T-helper 1 cell treated with Interleukin-12 subunit alpha and Interleukin-12 subunit beta and Interleukin-4 antibody, amounts not matched to agents 30 μg/mL and 1 μg/mL, for 36 hours (primary cell): ENCODE results near the gene ACTR1B.

Source experiments
- H3K27ac Mint-ChIP-seq: one replicate; pipeline ENCODE4 v1.8.0; 2021; ENCODE audit warnings: mild to moderate bottlenecking, mixed read lengths
- H3K27me3 Mint-ChIP-seq: one replicate; pipeline ENCODE4 v1.8.0; 2021; ENCODE audit warnings: low read depth, mixed read lengths
- H3K36me3 Mint-ChIP-seq: one replicate; pipeline ENCODE4 v1.8.0; 2021; ENCODE audit warnings: low read depth, mixed read lengths
- H3K4me1 Mint-ChIP-seq: one replicate; pipeline ENCODE4 v1.8.0; 2021; ENCODE audit warnings: low read depth, mixed read lengths
- H3K4me3 Mint-ChIP-seq: one replicate; pipeline ENCODE4 v1.8.0; 2021; ENCODE audit warnings: mild to moderate bottlenecking, moderate library complexity, mixed read lengths
- H3K9me3 Mint-ChIP-seq: one replicate; pipeline ENCODE4 v1.8.0; 2021; ENCODE audit warnings: mixed read lengths

The ACTR1B gene

DNA sequence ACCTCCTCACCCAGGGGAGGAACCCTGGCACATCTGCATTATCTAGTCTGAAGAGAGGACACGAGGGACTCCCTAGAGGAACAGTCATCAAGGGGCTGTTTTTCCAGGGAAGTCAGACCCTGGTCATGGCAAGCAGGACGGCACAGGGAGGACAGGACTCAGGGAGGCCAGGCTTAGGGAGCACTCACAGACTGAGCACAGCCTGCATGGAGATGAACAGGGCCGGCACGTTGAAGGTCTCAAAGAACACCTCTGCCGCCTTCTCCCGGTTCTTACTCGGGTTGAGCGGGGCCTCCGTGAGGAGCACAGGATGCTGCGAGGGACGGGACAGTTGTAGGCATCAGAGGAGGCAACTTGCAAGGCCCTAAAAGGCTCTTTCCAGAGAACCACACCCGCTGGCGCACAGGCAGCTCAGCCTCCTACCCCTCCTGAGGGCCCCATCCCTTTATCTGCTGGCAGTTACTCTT is 5.1 kb downstream of the ACTR1B start:
- H3K9me3 Mint-ChIP-seq, result no peaks in the 10 kb centered on the region
- no peak overlapping the region for H3K4me3 Mint-ChIP-seq
- peaks cover 28% of the 10 kb centered on the region for H3K4me1 Mint-ChIP-seq
- no peak overlapping the region for H3K27ac Mint-ChIP-seq
- H3K27me3 Mint-ChIP-seq, result no peaks in the 10 kb centered on the region
- H3K36me3 Mint-ChIP-seq, result peaks cover 32% of the 10 kb centered on the region

- Mint-ChIP-seq H3K4me3 (no peak overlapping the region), H3K36me3 (peaks cover 36% of the 10 kb centered on the region), H3K4me1 (peaks cover 27% of the 10 kb centered on the region), H3K27me3 (no peaks in the 10 kb centered on the region), H3K27ac (no peak overlapping the region), H3K9me3 (no peaks in the 10 kb centered on the region)
Observed at GRCh38 chr2:97657986-97658690, 5.7 kb downstream of the ACTR1B start.

- Mint-ChIP-seq H3K27me3 (no peaks in the 10 kb centered on the region), H3K4me3 (no peak overlapping the region), H3K36me3 (peaks cover 36% of the 10 kb centered on the region), H3K4me1 (peaks cover 18% of the 10 kb centered on the region), H3K9me3 (no peaks in the 10 kb centered on the region), H3K27ac (no peak overlapping the region)
Observed at GRCh38 chr2:97656905-97657587, 6.8 kb downstream of the ACTR1B start.

DNA sequence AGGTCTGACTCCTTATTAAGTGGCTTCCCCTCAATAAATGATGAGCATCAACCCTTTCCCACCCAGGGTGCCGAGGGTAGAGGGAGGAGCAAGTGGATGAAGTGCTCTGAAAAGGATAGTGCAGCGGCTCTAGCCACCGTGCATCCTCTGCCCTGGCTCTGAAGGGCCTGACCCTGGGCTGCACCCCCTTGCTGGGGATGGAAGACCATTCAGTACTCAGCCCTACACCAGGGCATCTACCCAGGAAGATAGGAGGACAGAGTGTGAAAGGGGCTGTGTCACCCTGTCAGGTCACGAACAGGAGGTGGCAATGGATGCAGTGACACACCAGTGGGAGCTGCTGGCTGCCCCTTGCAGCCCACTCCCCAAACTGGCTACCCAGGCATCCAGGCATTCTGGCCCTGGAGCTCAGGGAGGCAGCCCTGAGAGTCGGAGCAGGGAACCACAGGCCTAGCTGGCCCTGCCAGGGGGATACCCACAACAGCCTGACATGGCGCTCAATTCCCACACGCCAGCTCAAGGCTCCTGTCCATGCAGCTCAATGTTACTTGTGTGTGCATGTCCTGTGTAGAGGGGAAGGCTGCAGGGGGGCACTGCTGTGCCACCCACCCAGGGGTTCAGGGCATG is 7.6 kb downstream of the ACTR1B start:
- H3K4me1 Mint-ChIP-seq, result peaks cover 11% of the 10 kb centered on the region
- H3K27me3 Mint-ChIP-seq, result no peaks in the 10 kb centered on the region
- H3K27ac Mint-ChIP-seq, result no peak overlapping the region
- peaks cover 34% of the 10 kb centered on the region for H3K36me3 Mint-ChIP-seq
- no peak overlapping the region for H3K4me3 Mint-ChIP-seq
- H3K9me3 Mint-ChIP-seq, result no peaks in the 10 kb centered on the region

DNA sequence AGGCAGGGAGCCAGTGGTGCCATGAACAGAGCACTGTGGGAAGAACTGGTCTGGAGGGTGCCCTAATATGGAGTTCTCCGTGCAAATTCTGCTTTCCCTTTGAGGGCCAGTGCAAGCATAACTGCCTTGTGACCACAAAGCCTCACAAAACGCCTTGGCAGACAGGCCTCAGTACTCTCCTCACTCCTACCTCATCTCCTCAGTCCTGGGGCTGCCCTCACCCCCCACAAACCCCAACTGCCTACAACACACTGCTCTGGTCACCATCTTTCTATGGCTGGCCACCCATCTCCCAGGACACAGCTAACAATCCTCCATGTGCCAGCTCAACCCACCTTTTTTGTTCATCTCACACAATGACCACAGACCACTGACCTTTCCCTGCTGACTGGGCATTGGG is 9.1 kb downstream of the ACTR1B start:
- Mint-ChIP-seq H3K36me3 (peaks cover 35% of the 10 kb centered on the region), H3K27me3 (no peaks in the 10 kb centered on the region), H3K9me3 (no peaks in the 10 kb centered on the region), H3K4me1 (peaks cover 11% of the 10 kb centered on the region), H3K4me3 (no peak overlapping the region), H3K27ac (peak overlapping the region; percentile 20)

DNA sequence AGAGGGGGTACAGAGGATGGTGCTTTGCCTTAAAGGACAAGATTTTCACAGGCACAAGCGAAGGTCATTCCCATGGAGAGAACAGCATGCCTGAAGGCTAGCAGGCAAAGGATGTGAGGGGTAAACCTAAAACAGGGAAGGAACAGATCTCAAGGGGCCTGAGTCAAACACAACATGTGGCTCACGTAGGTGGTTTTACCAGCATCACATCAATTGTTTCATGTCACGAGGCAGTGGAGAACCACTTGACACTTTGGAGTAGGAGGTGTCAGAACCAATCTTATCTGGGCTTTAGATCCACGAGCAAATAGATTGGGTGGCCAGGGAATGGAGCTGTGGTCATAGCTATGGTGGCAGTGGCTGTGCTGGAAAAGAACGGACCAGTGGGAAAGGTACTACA is 9.5 kb downstream of the ACTR1B start:
- H3K36me3 Mint-ChIP-seq, result peaks cover 38% of the 10 kb centered on the region
- no peaks in the 10 kb centered on the region for H3K27me3 Mint-ChIP-seq
- peaks cover 11% of the 10 kb centered on the region for H3K4me1 Mint-ChIP-seq
- H3K9me3 Mint-ChIP-seq, result no peaks in the 10 kb centered on the region
- H3K4me3 Mint-ChIP-seq, result no peak overlapping the region
- peak overlapping the region; percentile 78 for H3K27ac Mint-ChIP-seq

DNA sequence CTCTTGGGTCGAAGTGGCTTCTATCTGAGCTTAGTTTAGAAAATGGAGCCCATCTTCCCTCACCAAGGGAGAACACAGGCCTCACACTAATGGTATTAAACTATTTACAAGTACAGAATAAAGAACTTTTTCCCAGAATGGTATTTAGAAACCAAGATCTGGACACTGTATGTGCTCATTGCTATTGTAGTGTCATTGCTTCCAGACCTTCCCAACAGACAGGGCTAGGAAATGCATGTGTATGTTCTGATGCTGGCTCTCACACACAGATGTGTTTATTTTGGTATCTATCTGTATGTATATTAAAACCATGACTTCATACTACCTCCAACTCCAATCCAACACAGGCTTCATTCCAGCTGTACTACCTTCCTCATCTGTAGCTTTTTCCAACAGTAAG is 10.0 kb downstream of the ACTR1B start:
- no peaks in the 10 kb centered on the region for H3K27me3 Mint-ChIP-seq
- H3K4me3 Mint-ChIP-seq, result no peak overlapping the region
- H3K4me1 Mint-ChIP-seq, result peaks cover 11% of the 10 kb centered on the region
- H3K27ac Mint-ChIP-seq, result no peak overlapping the region
- H3K9me3 Mint-ChIP-seq, result no peaks in the 10 kb centered on the region
- peaks cover 41% of the 10 kb centered on the region for H3K36me3 Mint-ChIP-seq

GRCh38 chr2:97653473-97653872 is 10.4 kb downstream of the ACTR1B start:
- peaks cover 11% of the 10 kb centered on the region for H3K4me1 Mint-ChIP-seq
- H3K27ac Mint-ChIP-seq, result no peak overlapping the region
- H3K27me3 Mint-ChIP-seq, result no peaks in the 10 kb centered on the region
- H3K36me3 Mint-ChIP-seq, result peaks cover 41% of the 10 kb centered on the region
- H3K9me3 Mint-ChIP-seq, result no peaks in the 10 kb centered on the region
- H3K4me3 Mint-ChIP-seq, result no peak overlapping the region

DNA sequence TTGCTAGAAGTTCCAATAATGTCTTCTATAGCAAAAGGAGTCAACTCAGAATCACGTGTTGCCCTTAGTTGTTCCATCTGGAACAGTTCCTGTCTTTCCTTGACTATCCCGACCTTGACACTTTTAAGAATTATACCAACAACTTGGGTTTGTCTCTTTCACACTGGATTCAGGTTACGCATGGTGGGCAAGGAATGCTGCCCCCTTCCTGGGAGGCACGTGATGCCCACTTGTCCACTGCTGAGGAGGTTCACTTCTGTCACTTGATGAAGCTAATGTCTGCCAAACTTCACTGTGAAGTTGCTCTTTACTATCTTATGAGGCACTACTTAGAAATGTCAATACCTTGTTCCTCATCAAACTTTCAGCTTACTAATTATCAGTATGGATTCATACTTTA is 12.7 kb downstream of the ACTR1B start:
- H3K36me3 Mint-ChIP-seq, result peaks cover 48% of the 10 kb centered on the region
- no peak overlapping the region for H3K4me3 Mint-ChIP-seq
- H3K27me3 Mint-ChIP-seq, result no peaks in the 10 kb centered on the region
- peaks cover 19% of the 10 kb centered on the region for H3K4me1 Mint-ChIP-seq
- H3K9me3 Mint-ChIP-seq, result no peaks in the 10 kb centered on the region
- H3K27ac Mint-ChIP-seq, result no peak overlapping the region

DNA sequence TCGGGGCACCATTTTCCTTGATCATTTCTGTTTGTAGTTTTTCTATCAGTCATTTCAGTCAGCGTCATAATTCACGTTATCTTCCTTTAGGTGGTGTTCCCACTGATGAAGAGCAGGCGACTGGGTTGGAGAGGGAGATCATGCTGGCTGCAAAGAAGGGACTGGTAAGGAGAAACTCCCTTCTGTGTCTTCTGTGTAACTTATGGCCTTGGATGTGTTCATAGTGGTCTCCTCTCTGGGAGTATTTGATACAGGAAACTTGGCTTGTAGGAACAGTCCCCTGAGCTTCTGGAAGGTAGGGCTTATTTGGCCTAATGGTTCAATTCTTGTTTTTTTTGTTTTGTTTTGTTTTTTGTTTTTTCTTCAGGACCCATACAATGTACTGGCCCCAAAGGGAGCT is 16.9 kb downstream of the ACTR1B start:
- peak overlapping the region; percentile 89 for H3K4me3 Mint-ChIP-seq
- H3K27ac Mint-ChIP-seq, result peak overlapping the region; percentile 87
- peaks cover 16% of the 10 kb centered on the region for H3K4me1 Mint-ChIP-seq
- H3K27me3 Mint-ChIP-seq, result no peaks in the 10 kb centered on the region
- H3K9me3 Mint-ChIP-seq, result no peaks in the 10 kb centered on the region
- H3K36me3 Mint-ChIP-seq, result peaks cover 30% of the 10 kb centered on the region

- Mint-ChIP-seq H3K9me3 (no peaks in the 10 kb centered on the region), H3K27ac (peak within 1 kb of the TSS; percentile 93), H3K27me3 (no peaks in the 10 kb centered on the region), H3K36me3 (peaks cover 27% of the 10 kb centered on the region), H3K4me1 (peaks cover 16% of the 10 kb centered on the region), H3K4me3 (peak within 1 kb of the TSS; percentile 89)
Observed at GRCh38 chr2:97645695-97646629, 17.9 kb downstream of the ACTR1B start, which contains the start of gene COX5B. Gene COX5B, plus strand, starts transcription at chr2:97646062. Its CDS starts 25 bp downstream, at chr2:97646087.

GRCh38 chr2:97645112-97645694 is 18.6 kb downstream of the ACTR1B start:
- Mint-ChIP-seq H3K27me3 (peaks cover 2% of the 10 kb centered on the region), H3K27ac (peak overlapping the region; percentile 93), H3K36me3 (peaks cover 25% of the 10 kb centered on the region), H3K4me1 (peaks cover 16% of the 10 kb centered on the region), H3K4me3 (peak overlapping the region; percentile 89), H3K9me3 (no peaks in the 10 kb centered on the region)

DNA sequence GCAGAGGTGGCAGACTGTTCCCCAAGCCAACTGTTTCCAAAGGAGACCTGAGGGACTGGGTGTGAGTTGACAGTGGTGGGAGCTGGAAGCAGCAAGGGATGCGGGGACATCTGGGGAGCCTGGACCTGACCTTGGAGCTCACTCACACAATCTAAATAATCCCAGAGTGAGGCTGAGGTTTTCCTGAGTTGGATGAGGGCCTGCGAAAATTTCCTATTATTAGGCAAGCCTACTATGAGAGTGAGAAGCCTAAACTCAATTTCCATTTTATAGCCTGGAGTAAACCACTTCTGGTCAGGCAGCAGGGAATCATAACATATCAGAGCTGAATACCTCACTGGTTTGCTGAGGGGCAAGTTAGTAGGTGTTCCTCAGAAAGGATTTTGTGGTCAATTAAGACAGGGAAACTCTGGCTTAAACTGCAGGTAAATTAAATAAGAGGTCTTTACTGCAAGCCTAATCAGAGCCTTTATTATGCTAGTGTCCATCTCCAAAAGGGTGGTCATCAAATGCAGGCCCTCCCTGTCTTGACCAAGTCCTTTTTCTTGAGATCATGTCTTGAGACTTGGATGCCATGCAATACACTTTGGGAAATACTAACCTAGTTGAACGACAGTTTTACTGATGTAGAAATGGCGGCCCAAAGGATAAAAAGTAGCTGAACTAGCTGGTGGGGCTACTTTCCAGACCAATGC is 19.7 kb downstream of the ACTR1B start:
- Mint-ChIP-seq H3K4me3 (no peak overlapping the region), H3K27me3 (peaks cover 10% of the 10 kb centered on the region), H3K36me3 (peaks cover 18% of the 10 kb centered on the region), H3K9me3 (no peaks in the 10 kb centered on the region), H3K27ac (no peak overlapping the region), H3K4me1 (peaks cover 16% of the 10 kb centered on the region)
